ENCODE data around the gene ARHGEF3. TPM values are rescaled to one million over a fixed set of nuclear protein-coding genes. Genes with fewer than 3 reads are reported as not detected.

The ARHGEF3 gene
- total RNA-seq, 2 experiments from 2014 or later, result 34.4 to 38.3 TPM

DNA sequence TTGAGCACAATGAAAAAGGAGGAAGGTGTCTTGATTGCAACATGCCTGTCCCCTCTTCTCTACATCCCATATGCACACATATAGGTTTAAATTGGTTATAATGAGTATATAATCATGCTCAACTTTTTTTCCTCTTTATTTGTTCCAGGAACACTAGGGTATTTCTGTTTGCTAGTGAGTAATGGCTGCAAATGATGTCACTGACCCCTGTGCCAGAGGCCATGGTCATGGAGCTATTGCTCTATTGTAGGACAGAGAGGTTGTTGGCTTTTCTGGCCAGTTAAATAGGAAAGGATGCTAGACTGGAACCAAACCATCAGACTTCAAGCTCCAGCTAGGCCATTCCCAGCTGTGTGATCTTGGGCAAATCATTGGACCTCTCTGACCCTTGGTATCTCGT, 9.6 kb downstream of the ARHGEF3 start:
- Mint-ChIP-seq H3K27me3 (no peaks in the 10 kb centered on the region), H3K36me3 (ENCODE audit: low read depth) (peaks cover 20% of the 10 kb centered on the region), H3K9me3 (ENCODE audit: low read depth) (peaks cover 2% of the 10 kb centered on the region), H3K4me1 (peaks cover 84% of the 10 kb centered on the region), H3K27ac (peak overlapping the region; percentile 75), H3K4me3 (no peak overlapping the region)
- intact Hi-C loops (cut with DNase I, micrococcal nuclease), result no loop called here
- ChIA-PET CTCF (interaction anchor here (0.8 to 16.2 kb wide), 3 partner anchors 8 to 196 kb away, joined by 3 to 270 read pairs (median 4); partner anchors contain the start of gene ARHGEF3), POLR2A (no interaction called here)
- DNase-seq (peak; percentile 28), ATAC-seq (no peak)

DNA sequence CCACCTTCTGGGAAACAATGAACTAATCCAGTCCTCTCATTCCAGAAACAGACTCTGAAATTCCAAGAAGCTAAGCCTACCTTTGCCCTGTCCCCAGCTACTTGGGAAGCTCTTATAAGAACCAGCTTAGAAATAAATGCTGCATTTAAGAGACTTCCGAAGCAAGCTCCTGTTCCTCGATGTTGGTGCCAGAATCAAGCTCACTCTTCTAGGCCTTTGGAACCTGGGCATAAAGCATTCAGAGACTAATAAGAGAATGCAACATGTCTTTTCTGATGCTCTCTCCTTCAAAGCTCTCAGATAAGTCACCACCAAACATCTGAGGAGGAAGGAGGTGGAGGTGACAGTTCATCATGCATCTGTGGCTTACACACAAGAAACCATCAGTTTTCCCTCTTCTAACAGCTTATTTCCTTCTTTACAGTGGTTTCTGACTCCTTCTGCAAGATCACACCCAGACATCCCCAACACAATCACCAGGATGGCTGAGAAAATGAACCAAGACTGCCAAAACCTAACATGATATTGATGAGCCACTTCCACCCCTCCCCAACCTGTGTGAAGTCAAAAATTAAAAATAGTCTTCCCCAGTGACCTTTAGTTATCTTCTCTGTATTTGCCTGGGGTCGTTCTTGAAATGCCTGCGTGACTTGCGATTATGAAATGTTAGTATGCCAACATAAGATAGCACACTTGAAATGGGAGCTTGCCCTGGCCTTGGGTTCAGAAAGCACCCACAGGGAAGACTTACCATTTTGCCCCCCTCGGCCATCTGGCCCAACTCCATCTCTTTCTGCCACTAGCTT, 11.5 kb downstream of the ARHGEF3 start:
- POLR2A ChIA-PET, result interaction anchor here (1.2 to 3.6 kb wide), 3 partner anchors 10 to 126 kb away, joined by 3 to 19 read pairs (median 8); no protein-coding TSS in a partner anchor
- Mint-ChIP-seq H3K36me3 (ENCODE audit: low read depth) (peaks cover 18% of the 10 kb centered on the region), H3K27me3 (no peaks in the 10 kb centered on the region), H3K9me3 (ENCODE audit: low read depth) (peaks cover 2% of the 10 kb centered on the region), H3K4me3 (peak overlapping the region; percentile 38), H3K4me1 (peaks cover 84% of the 10 kb centered on the region), H3K27ac (peak overlapping the region; percentile 85)
- CTCF ChIA-PET, result interaction anchor here (0.6 to 16.2 kb wide), 16 partner anchors 9 to 1904 kb away, joined by 3 to 270 read pairs (median 4); partner anchors contain the start of gene ARHGEF3
- intact Hi-C loops (cut with DNase I, micrococcal nuclease), result loop anchor here in 1 of 2 experiments (1.0 kb wide), 1 partner anchor 10 kb away; no protein-coding TSS in a partner anchor
- DNase-seq (peak; percentile 43), ATAC-seq (peak; percentile 63)

DNA sequence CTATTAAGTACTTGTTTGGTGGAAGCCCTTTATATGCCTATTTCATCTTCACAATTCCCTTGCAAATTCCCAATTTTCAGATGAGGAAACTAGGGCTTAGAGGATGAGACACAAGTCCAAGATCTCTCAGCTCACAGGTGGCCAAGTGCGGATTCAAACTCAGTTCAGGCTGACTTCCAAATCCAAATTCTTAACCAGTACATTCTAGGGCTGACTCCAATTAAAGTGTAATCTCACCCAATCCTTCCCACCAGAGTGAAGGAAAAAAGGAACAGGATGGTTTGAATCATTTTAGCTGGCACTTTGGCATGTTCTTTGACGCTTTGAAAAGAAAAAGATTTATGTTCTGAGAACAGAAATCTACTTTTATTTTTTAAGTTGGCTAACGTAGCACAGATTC, 12.7 kb downstream of the ARHGEF3 start:
- DNase-seq (no peak), ATAC-seq (no peak)
- Mint-ChIP-seq H3K27me3 (no peaks in the 10 kb centered on the region), H3K36me3 (ENCODE audit: low read depth) (peaks cover 14% of the 10 kb centered on the region), H3K4me1 (peaks cover 90% of the 10 kb centered on the region), H3K4me3 (peak overlapping the region; percentile 38), H3K9me3 (ENCODE audit: low read depth) (peaks cover 2% of the 10 kb centered on the region), H3K27ac (peak overlapping the region; percentile 85)
- POLR2A ChIA-PET, result interaction anchor here (0.6 to 3.6 kb wide), 8 partner anchors 9 to 148 kb away, joined by 3 to 19 read pairs (median 4); no protein-coding TSS in a partner anchor
- CTCF ChIA-PET, result interaction anchor here (0.6 to 16.2 kb wide), 11 partner anchors 9 to 199 kb away, joined by 3 to 270 read pairs (median 5); partner anchors contain the start of gene ARHGEF3
- intact Hi-C loops (cut with DNase I, micrococcal nuclease), result loop anchor here (2.0 to 10.0 kb wide), 5 partner anchors 64 to 806 kb away; partner anchors contain the start of genes ARF4 (in 1 of the 2) and CCDC66 (in 1 of the 2)

DNA sequence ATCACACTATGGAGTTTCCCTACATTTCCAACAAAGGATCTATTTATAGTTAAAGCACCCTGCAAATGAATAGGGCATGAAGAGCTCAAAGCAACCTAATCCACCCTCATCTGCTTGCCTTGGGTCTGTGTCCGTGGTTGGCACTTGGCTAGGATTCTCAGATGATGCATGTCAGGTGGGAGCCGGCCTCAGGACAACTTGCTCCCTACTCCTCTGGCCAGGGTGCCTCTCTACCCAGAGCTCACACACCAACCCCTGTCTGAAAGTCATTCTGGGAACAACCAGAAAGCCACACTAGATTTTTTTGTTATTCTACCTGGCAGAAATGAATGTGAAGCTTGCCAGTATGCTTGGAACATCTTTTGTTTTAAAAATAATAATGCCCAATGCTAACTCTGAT, 13.2 kb downstream of the ARHGEF3 start:
- DNase-seq (peak; percentile 51), ATAC-seq (peak; percentile 25)
- ChIA-PET POLR2A (interaction anchor here (0.6 to 3.6 kb wide), 8 partner anchors 9 to 148 kb away, joined by 3 to 19 read pairs (median 3); no protein-coding TSS in a partner anchor), CTCF (interaction anchor here (0.6 to 16.2 kb wide), 12 partner anchors 12 to 205 kb away, joined by 3 to 270 read pairs (median 4); partner anchors contain the start of gene ARHGEF3)
- intact Hi-C loops (cut with DNase I, micrococcal nuclease), result loop anchor here (1.0 to 10.0 kb wide), 6 partner anchors 35 to 806 kb away; partner anchors contain the start of genes ARF4 (in 1 of the 2) and CCDC66 (in 1 of the 2)
- no peaks in the 10 kb centered on the region for H3K27me3 Mint-ChIP-seq
- no peaks in the 10 kb centered on the region for H3K9me3 Mint-ChIP-seq (ENCODE audit: low read depth)
- H3K4me1 Mint-ChIP-seq, result peaks cover 92% of the 10 kb centered on the region
- peak overlapping the region; percentile 85 for H3K27ac Mint-ChIP-seq
- H3K4me3 Mint-ChIP-seq, result peak overlapping the region; percentile 38
- H3K36me3 Mint-ChIP-seq (ENCODE audit: low read depth), result peaks cover 10% of the 10 kb centered on the region

DNA sequence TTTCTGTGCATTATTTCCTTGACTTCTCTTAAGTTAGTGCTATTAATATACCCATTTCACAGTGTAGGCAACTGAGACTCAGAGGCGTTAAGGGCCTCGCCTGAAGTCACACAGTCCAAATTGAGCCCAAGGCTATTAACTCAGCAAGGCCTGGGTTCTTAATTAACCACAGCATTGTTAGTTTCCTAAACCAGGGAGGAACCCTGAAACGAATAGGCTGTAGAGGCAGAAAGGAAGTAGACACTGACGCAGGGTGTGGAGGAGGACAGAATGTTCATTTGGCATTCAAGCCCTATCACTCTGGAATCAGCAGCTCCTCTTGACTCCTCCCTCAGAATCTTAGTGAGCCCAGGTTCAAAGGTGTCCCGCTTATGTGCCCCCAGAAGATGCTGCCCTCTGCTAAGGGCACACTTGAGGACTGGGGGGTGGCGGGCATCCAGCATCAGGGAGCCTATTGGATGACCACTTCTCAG, 13.9 kb downstream of the ARHGEF3 start:
- peak overlapping the region; percentile 38 for H3K4me3 Mint-ChIP-seq
- H3K4me1 Mint-ChIP-seq, result peaks cover 98% of the 10 kb centered on the region

DNA sequence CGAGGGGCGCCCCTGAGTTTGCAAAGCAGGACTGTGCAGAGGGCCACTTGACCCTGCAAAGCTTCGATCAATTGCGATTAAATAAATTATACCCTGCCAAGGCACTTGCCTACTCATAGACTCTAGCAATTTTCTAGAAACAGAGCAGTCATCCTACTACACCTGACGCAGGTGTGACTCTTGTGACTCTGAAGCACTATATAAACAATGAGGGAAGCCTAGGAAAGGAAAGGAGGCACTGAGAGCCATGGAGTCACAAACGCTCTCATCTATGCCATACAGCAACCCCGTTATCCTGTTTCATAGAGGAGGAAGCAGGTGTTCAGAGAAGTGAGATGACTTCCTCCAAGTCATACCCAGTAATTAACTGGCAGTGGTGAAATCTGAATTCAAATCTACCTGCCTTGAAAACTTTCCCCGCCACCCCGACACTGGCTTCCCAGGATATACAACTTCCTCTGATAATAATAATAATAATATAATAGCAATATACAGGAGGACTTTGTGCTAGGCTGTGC, 14.4 kb downstream of the ARHGEF3 start:
- no peaks in the 10 kb centered on the region for H3K27me3 Mint-ChIP-seq
- peaks cover 100% of the 10 kb centered on the region for H3K4me1 Mint-ChIP-seq
- peaks cover 14% of the 10 kb centered on the region for H3K36me3 Mint-ChIP-seq (ENCODE audit: low read depth)
- ChIA-PET POLR2A (interaction anchor here (3.6 kb wide), 1 partner anchor 13 kb away, joined by 19 read pairs; no protein-coding TSS in a partner anchor), CTCF (interaction anchor here (16.2 kb wide), 1 partner anchor 13 kb away, joined by 270 read pairs; the partner anchor contains the start of gene ARHGEF3)
- DNase-seq, result no peak
- peak overlapping the region; percentile 8 for H3K4me3 Mint-ChIP-seq
- peak overlapping the region; percentile 82 for H3K27ac Mint-ChIP-seq
- ATAC-seq, result peak; percentile 5
- H3K9me3 Mint-ChIP-seq (ENCODE audit: low read depth), result no peaks in the 10 kb centered on the region
- intact Hi-C loops (cut with DNase I, micrococcal nuclease), result loop anchor here (5.0 to 10.0 kb wide), 3 partner anchors 130 to 807 kb away; partner anchors contain the start of genes ARF4 (in 1 of the 2) and CCDC66 (in 1 of the 2)

More for the DNA sequence above, 13.9 kb downstream of the ARHGEF3 start:
- H3K36me3 Mint-ChIP-seq (ENCODE audit: low read depth), result peaks cover 10% of the 10 kb centered on the region
- ChIA-PET CTCF (interaction anchor here (0.6 to 16.2 kb wide), 7 partner anchors 13 to 205 kb away, joined by 3 to 270 read pairs (median 3); partner anchors contain the start of gene ARHGEF3), POLR2A (interaction anchor here (0.9 to 3.6 kb wide), 3 partner anchors 12 to 131 kb away, joined by 3 to 19 read pairs (median 3); no protein-coding TSS in a partner anchor)
- H3K27me3 Mint-ChIP-seq, result no peaks in the 10 kb centered on the region
- H3K9me3 Mint-ChIP-seq (ENCODE audit: low read depth), result no peaks in the 10 kb centered on the region
- intact Hi-C loops (cut with DNase I, micrococcal nuclease), result loop anchor here (1.0 to 10.0 kb wide), 6 partner anchors 35 to 807 kb away; partner anchors contain the start of genes ARF4 (in 1 of the 2) and CCDC66 (in 1 of the 2)
- DNase-seq, result peak; percentile 54
- peak; percentile 27 for ATAC-seq
- H3K27ac Mint-ChIP-seq, result peak overlapping the region; percentile 85

DNA sequence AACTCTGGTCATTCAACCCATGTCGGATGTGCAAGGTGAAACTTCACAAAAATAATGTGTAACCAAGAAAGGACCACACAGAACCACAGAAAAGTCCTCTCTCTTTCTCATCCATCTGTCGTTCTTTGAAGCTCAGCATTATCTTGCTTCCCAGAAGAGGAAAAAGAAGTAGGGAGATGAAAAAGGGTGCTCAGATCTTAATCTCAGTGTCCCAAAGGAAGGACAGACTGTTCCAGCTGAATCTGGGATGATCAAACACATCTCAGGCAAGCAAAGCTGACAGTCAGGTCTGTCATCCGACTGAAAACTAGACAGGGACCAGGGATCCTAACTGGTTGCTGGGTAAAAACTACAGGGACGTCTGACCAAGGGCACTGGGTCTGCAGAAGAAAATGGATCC, 16.2 kb downstream of the ARHGEF3 start:
- no peak for ATAC-seq
- H3K36me3 Mint-ChIP-seq (ENCODE audit: low read depth), result peaks cover 20% of the 10 kb centered on the region
- DNase-seq, result no peak
- H3K9me3 Mint-ChIP-seq (ENCODE audit: low read depth), result no peaks in the 10 kb centered on the region
- peak overlapping the region; percentile 28 for H3K4me3 Mint-ChIP-seq
- no peaks in the 10 kb centered on the region for H3K27me3 Mint-ChIP-seq
- intact Hi-C loops (cut with DNase I, micrococcal nuclease), result loop anchor here (2.0 to 10.0 kb wide), 4 partner anchors 15 to 809 kb away; partner anchors contain the start of genes ARF4 (in 1 of the 2), ARHGEF3 (in 1 of the 2) and CCDC66 (in 1 of the 2)
- H3K4me1 Mint-ChIP-seq, result peaks cover 100% of the 10 kb centered on the region
- POLR2A ChIA-PET, result no interaction called here
- H3K27ac Mint-ChIP-seq, result peak overlapping the region; percentile 97
- CTCF ChIA-PET, result interaction anchor here (0.5 to 16.2 kb wide), 7 partner anchors 9 to 210 kb away, joined by 3 to 270 read pairs (median 5); partner anchors contain the start of gene ARHGEF3

DNA sequence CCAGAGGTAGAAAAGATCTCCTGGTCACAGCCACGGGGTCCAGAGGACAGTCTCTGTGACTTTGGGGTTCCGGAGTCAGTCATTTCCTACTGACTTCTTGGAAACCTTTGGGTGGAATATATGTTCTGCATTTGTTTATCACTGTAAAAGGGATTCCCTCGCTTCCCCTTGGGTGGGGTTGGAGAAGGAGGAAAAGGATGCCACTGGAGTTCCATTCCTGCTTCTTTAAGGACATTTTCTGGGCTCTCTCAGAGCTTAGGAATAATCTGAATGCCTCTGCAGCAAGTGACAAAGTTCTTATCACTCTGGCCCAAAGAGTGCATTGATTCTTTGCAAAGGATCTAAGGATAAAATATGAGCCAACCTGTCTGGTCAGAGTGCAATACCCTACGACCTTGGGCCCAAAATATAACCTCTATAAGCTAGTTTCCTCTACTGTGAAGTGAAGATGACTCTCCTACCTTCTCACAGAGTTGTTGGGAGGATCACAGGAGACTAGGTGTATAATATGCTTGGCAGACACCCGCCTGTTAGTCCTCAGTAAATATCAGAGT, 17.2 kb downstream of the ARHGEF3 start:
- ChIA-PET CTCF (interaction anchor here (0.6 to 16.2 kb wide), 7 partner anchors 16 to 211 kb away, joined by 3 to 270 read pairs (median 4); partner anchors contain the start of gene ARHGEF3), POLR2A (interaction anchor here (0.9 kb wide), 1 partner anchor 16 kb away, joined by 4 read pairs; no protein-coding TSS in a partner anchor)
- Mint-ChIP-seq H3K4me1 (peaks cover 100% of the 10 kb centered on the region), H3K36me3 (ENCODE audit: low read depth) (peaks cover 28% of the 10 kb centered on the region), H3K4me3 (peak overlapping the region; percentile 65), H3K9me3 (ENCODE audit: low read depth) (no peaks in the 10 kb centered on the region), H3K27ac (peak overlapping the region; percentile 97), H3K27me3 (no peaks in the 10 kb centered on the region)
- intact Hi-C loops (cut with DNase I, micrococcal nuclease), result loop anchor here (1.0 to 10.0 kb wide), 6 partner anchors 16 to 810 kb away; partner anchors contain the start of genes CCDC66 (in 2 of the 2), ARF4 (in 1 of the 2) and ARHGEF3 (in 1 of the 2)
- DNase-seq (no peak), ATAC-seq (no peak)

DNA sequence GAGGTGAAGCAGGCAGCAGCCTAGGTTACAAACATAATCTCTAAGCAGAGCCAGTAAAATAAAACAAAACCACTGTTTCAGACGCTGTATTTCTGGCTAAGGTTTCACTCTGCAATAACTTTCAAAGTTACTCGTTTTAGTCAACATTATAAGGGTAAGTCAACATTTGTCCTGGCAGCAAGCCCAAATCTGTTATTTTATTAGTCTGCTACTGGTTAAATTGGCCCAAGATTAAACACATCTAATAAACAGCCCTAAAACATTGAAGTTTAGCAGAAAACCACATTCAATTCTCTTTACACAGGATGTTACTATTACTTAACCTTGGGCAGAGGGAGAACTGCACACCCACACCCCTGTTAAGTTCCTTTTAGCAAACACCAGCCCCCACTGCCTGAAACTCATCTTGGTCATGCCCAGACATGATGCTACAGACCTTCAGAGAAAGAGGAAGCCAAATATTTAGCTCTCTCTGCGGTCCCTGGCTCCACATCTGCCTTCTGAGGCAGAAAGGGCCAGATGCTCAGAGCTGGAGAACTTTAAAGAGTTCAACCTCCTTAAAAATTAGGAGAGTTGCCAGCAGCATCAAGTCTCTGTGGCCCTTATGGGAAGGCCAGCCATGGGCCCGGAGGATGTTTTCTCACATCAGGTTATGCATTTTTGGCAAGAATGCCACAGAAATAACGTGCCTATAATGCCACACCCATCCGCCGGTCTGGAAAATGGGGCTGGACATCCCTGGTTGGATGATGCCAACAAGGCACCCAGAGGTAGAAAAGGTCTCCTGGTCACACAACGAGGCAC, 17.9 kb downstream of the ARHGEF3 start:
- peak; percentile 81 for DNase-seq
- peaks cover 30% of the 10 kb centered on the region for H3K36me3 Mint-ChIP-seq (ENCODE audit: low read depth)
- peak overlapping the region; percentile 97 for H3K27ac Mint-ChIP-seq
- no peaks in the 10 kb centered on the region for H3K27me3 Mint-ChIP-seq
- ChIA-PET CTCF (interaction anchor here (0.6 to 16.2 kb wide), 8 partner anchors 15 to 214 kb away, joined by 3 to 270 read pairs (median 5); partner anchors contain the start of gene ARHGEF3), POLR2A (interaction anchor here (0.9 kb wide), 1 partner anchor 17 kb away, joined by 4 read pairs; no protein-coding TSS in a partner anchor)
- intact Hi-C loops (cut with DNase I, micrococcal nuclease), result loop anchor here (1.0 to 10.0 kb wide), 7 partner anchors 17 to 811 kb away; partner anchors contain the start of genes CCDC66 (in 2 of the 2), ARF4 (in 1 of the 2) and ARHGEF3 (in 1 of the 2)
- peaks cover 98% of the 10 kb centered on the region for H3K4me1 Mint-ChIP-seq
- no peaks in the 10 kb centered on the region for H3K9me3 Mint-ChIP-seq (ENCODE audit: low read depth)
- H3K4me3 Mint-ChIP-seq, result peak overlapping the region; percentile 65
- peak; percentile 77 for ATAC-seq

Data from activated CD4-positive, alpha-beta T cell treated with anti-CD3 and anti-CD28 coated beads for 36 hours (primary cell).